GM18951 (cell line): ENCODE data around the gene CENPF.

Experiments used
- POLR2A ChIP-seq: IDR thresholded peaks from 4 replicates; pipeline ENCODE4 v1.6.1; 2011; ENCODE audit warnings: mild to moderate bottlenecking; ENCODE audit not compliant: insufficient read length, insufficient read depth; ENCODE audit errors: extremely low read depth
- in situ Hi-C: fragments of 300-500 bp; cut with MboI; formaldehyde crosslinking; loops from one replicate; pipeline ENCODE4 v1.12.0; 2022; ENCODE audit warnings: low sequenced_read_pairs, mixed read lengths, inconsistent platforms; ENCODE audit not compliant: unreplicated experiment

Gene CENPF

GRCh38 chr1:214707306-214708087, 104.5 kb downstream of the CENPF start:
- no peak for TF ChIP-seq POLR2A
- in situ Hi-C loops: no loop called here

GRCh38 chr1:214708321-214708955, 105.4 kb downstream of the CENPF start:
- in situ Hi-C loops: no loop called here

GRCh38 chr1:214709241-214709640, 106.2 kb downstream of the CENPF start:
- in situ Hi-C loops: no loop called here
- TF ChIP-seq POLR2A: no peak

More at GRCh38 chr1:214708321-214708955, 105.4 kb downstream of the CENPF start:
- TF ChIP-seq POLR2A: no peak

- in situ Hi-C loops: no loop called here
- TF ChIP-seq POLR2A: no peak
These were observed 109.7 kb downstream of the CENPF start for GRCh38 chr1:214712737-214713136.
